Endothelial cell of umbilical vein (primary cell): ENCODE results near the gene OLFML2A. TPM values are rescaled to one million over a fixed set of nuclear protein-coding genes. Genes with fewer than 3 reads are reported as not detected.

ENCODE experiments used
- BruUV-seq: library from RNA; stranded (reverse); fragments of 400-500 nt; replicated peaks from 2 replicates; lab custom pipeline; 2021; lab: Mats Ljungman, UMichigan
- CTCF ChIA-PET: fragments of 300-600, 350-600 bp; sonication (Branson Sonifier 250); formaldehyde crosslinking; loops from one replicate; lab custom pipeline; 2021; ENCODE audit warnings: antibody characterized with exemption, inconsistent platforms; lab: Charles Lee
- POLR2A ChIA-PET: fragments of 300-600, 350-600 bp; sonication (Branson Sonifier 250); formaldehyde crosslinking; loops from one replicate; lab custom pipeline; 2021; ENCODE audit warnings: antibody characterized with exemption, inconsistent platforms; lab: Charles Lee
- DNase-seq: peaks from one replicate; pipeline ENCODE4 v3.0.0-alpha.2; 2011; ENCODE audit warnings: low read depth, low spot score
- FAIRE-seq: peaks from 2 replicates; lab custom pipeline; 2011; peaks lifted over from hg19 to GRCh38; lab: Jason Lieb, UNC
- H2AFZ ChIP-seq: 2 replicates; pipeline ENCODE4 v1.6.0; 2012; ENCODE audit warnings: low read depth, low read length, control low read depth, inconsistent platforms
- H3K27ac ChIP-seq: 2 replicates; pipeline ENCODE4 v1.5.1; 2011; ENCODE audit warnings: low read depth, mild to moderate bottlenecking, control low read depth, low read length, moderate library complexity; ENCODE audit not compliant: insufficient read depth
- H3K27me3 ChIP-seq, 2 experiments: 2 replicates each; pipeline versions ENCODE4 v1.6.0 to v1.6.1; 2011; ENCODE audit warnings: low read length in 2 of 2, mixed read lengths in 1 of 2; ENCODE audit not compliant: control insufficient read depth in 2 of 2, insufficient read depth in 2 of 2
- H3K36me3 ChIP-seq, 2 experiments: 2 replicates in 1 of 2; 3 replicates in 1 of 2; pipeline ENCODE4 v1.5.1; 2011; ENCODE audit warnings: low read length in 2 of 2, mild to moderate bottlenecking in 1 of 2, moderate library complexity in 1 of 2; ENCODE audit not compliant: control insufficient read depth in 2 of 2, insufficient read depth in 2 of 2; ENCODE audit errors: extremely low read depth in 1 of 2
- H3K4me1 ChIP-seq: 3 replicates; pipeline ENCODE4 v1.5.1; 2011; ENCODE audit warnings: mild to moderate bottlenecking, low read length; ENCODE audit not compliant: control insufficient read depth, insufficient read depth; ENCODE audit errors: extremely low read depth
- H3K4me2 ChIP-seq: 2 replicates; pipeline ENCODE4 v1.6.1; 2011; ENCODE audit warnings: low read length, control low read depth, mixed read lengths; ENCODE audit not compliant: insufficient read depth
- H3K4me3 ChIP-seq, 3 experiments: fragments of 200-600 bp in 1 of 3; sonication (generic), shearing (Covaris generic) in 1 of 3; replicated peaks in 1 of 3; 2 replicates each; pipeline ENCODE4 v1.5.1; 2011 to 2016; ENCODE audit warnings: control low read depth in 3 of 3, low read length in 3 of 3, mild to moderate bottlenecking in 2 of 3, inconsistent platforms in 1 of 3, low read depth in 1 of 3, moderate library complexity in 1 of 3; ENCODE audit not compliant: insufficient read depth in 1 of 3
- H3K79me2 ChIP-seq: 2 replicates; pipeline ENCODE4 v1.6.0; 2012; ENCODE audit warnings: low read length, inconsistent platforms; ENCODE audit not compliant: control insufficient read depth, insufficient read depth
- H3K9ac ChIP-seq: replicated peaks from 2 replicates; pipeline ENCODE3; 2011; ENCODE audit warnings: low read length, control low read depth; ENCODE audit not compliant: insufficient read depth; ENCODE audit errors: extremely low read depth
- H3K9me1 ChIP-seq: replicated peaks from 3 replicates; pipeline ENCODE4 v1.6.0; 2011; ENCODE audit warnings: mild to moderate bottlenecking, low read length; ENCODE audit not compliant: control insufficient read depth, insufficient read depth; ENCODE audit errors: extremely low read depth
- H3K9me3 ChIP-seq: replicated peaks from 2 replicates; pipeline ENCODE4 v1.5.1; 2012; ENCODE audit warnings: low read length, inconsistent platforms; ENCODE audit not compliant: control insufficient read depth, insufficient read depth
- H4K20me1 ChIP-seq: replicated peaks from 2 replicates; pipeline ENCODE3; 2011; ENCODE audit warnings: mild to moderate bottlenecking, low read length; ENCODE audit not compliant: control insufficient read depth, insufficient read depth; ENCODE audit errors: extremely low read depth
- CTCF ChIP-seq, 2 donors: IDR thresholded peaks; 1 replicate in 1 of 2; 2 replicates in 1 of 2; pipeline ENCODE4 v1.5.1; 2011; ENCODE audit warnings: low read length in 2 of 2, mild to moderate bottlenecking in 2 of 2, moderate library complexity in 2 of 2, control low read depth in 1 of 2, inconsistent platforms in 1 of 2, low read depth in 1 of 2; ENCODE audit not compliant: insufficient read depth in 1 of 2; ENCODE audit errors: extremely low read depth in 1 of 2
- POLR2AphosphoS5 ChIP-seq: IDR thresholded peaks from 2 replicates; pipeline ENCODE4 v1.6.1; 2012; ENCODE audit warnings: low read depth, mild to moderate bottlenecking, control low read depth, low read length, moderate library complexity; ENCODE audit not compliant: insufficient read depth
- dilution Hi-C: fragments of 300-500 bp; cut with MboI; formaldehyde crosslinking; loops from one replicate; pipeline ENCODE4 v1.15.0; 2019; ENCODE audit warnings: low sequenced_read_pairs; ENCODE audit not compliant: extremely low pct_ligation_motif_present
- intact Hi-C: fragments of 100-400 bp; cut with micrococcal nuclease; formaldehyde crosslinking; loops from one replicate; pipeline ENCODE4 v1.10.0; 2022
- polyA plus RNA-seq, 4 experiments: library from polyadenylated mRNA; depleted of rRNA in 3 of 4; stranded (reverse) in 3 of 4; unstranded in 1 of 4; fragments of >200 nt; gene quantifications; 2 replicates each; pipeline versions ENCODE4 v1.2.1 to v1.2.3, GENCODE V29; 2011 to 2012; ENCODE audit warnings: missing spikeins in 1 of 4
- total RNA-seq: library from RNA; stranded (reverse); gene quantifications from 2 replicates; pipeline ENCODE4 v1.2.3, GENCODE V29; 2021

The OLFML2A gene
- total and polyA plus RNA-seq, 2 donors (not counting 3 experiments of a cell fraction or from before 2014, with no cell fraction given) = 0.92 to 1.1 TPM

- H3K9ac ChIP-seq = no peak overlapping the region
- no TSS peak for BruUV-seq
These were observed 63.4 kb downstream of the OLFML2A start for GRCh38 chr9:124840300-124840833.

More at GRCh38 chr9:124840300-124840833, 63.4 kb downstream of the OLFML2A start:
- Histone ChIP-seq H3K9me1 (no peaks in the 10 kb centered on the region), H3K4me3 (no peak overlapping the region), H3K4me2 (no peak overlapping the region), H3K9me3 (no peaks in the 10 kb centered on the region), H4K20me1 (no peaks in the 10 kb centered on the region), H2AFZ (no peak overlapping the region), H3K36me3 (no peaks in the 10 kb centered on the region), H3K27me3 (no peaks in the 10 kb centered on the region), H3K79me2 (no peaks in the 10 kb centered on the region), H3K4me1 (peaks cover 2% of the 10 kb centered on the region), H3K27ac (no peak overlapping the region)
- DNase-seq = no peak
- TF ChIP-seq POLR2AphosphoS5 (no peak), CTCF (IDR thresholded peaks at IDR 0.05; ENCODE audit: extremely low read depth in 1 of 2, insufficient read depth in 1 of 2, low read depth in 1 of 2, low read length in 2 of 2) (peak; percentile 47 to 54)
- POLR2A ChIA-PET = no interaction called here
- no peak for FAIRE-seq
- CTCF ChIA-PET = interaction anchor here (0.6 to 11.5 kb wide), 19 partner anchors 8 to 302 kb away, joined by 3 to 173 read pairs (median 4); partner anchors contain the start of genes ARPC5L, NR6A1, OLFML2A and RPL35
- dilution Hi-C loops = no loop called here
- intact Hi-C loops = no loop called here
